ENCODE data around the gene SLC66A2.

Gene SLC66A2

DNA sequence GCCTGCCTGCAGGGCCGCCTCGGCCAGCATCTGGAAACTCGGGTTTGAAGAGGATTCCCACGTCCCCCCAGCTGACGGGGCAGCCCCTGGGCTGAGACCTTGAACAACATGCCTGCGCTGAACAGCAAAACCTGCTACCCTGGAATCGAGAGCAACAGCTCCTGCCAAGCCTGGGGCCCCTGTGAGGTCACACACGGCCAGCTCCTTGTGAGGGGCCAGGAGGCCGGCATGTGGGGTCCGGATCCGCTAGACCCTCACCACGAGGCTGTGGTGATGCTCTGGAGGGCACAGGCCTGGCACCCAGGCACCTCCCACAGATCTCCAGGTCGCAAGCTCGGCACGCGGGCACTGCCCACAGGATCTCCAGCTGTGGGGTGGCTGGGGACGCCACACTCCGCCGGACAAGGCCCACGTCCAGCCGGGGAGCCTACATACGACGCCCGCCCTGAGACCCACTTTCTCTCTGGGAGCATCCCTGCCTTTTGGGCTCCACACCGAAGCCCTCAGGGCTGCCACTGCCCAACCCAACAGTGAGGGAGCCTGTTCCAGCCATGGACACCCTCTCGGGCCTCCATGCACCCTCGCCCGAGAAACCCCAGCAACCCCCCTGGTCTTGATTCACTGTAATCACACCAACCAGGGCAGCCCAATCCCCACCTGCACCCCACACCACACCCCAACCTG, 34.1 kb downstream of the SLC66A2 start:
- DNase-seq, result no peak

DNA sequence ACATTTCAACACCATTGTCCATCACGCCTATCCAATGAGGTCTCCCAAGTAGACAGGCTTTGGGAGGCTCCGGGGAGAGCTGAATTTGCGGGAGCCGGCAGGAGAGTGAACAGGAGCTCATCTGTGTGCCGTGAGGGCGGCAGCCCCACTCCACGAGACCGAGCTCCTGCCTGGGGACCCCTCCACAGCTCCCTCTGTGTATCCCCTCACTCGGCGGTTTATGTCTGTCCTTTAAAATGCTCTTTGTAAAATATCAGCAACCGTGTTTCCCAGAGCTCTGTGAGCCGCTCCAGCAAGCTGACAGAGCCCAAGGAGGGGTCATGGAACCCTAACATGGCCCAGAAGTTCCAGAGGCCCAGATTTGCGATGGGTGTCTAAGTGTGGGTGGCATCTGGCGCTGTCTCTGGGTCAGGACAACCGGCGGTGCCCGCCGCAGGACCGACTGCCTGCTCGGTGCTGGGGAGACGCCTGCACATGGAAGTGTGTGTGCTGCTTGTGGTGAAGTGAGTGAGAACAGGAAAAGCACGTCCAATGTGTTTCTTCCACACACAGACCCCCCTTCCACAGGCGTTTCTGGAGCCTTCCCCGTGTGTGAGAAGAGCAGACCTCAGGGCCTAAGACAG, 34.8 kb downstream of the SLC66A2 start:
- DNase-seq, result no peak

DNA sequence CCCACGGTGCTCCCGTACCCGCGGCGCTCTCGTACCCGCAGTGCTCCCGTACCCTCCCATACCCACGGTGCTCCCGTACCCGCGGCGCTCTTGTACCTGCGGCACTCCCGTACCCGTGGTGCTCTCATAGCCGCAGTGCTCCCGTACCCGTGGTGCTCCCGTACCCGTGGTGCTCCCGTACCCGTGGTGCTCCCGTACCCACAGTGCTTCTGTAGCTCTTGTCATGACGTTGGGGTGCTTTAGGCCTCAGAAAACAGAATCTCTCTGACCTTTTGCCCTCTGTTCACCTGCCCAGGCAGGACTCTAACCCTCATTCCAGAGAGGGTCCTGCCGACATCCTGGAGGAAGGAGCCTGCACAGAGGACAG, 35.3 kb downstream of the SLC66A2 start:
- no peak for DNase-seq

DNA sequence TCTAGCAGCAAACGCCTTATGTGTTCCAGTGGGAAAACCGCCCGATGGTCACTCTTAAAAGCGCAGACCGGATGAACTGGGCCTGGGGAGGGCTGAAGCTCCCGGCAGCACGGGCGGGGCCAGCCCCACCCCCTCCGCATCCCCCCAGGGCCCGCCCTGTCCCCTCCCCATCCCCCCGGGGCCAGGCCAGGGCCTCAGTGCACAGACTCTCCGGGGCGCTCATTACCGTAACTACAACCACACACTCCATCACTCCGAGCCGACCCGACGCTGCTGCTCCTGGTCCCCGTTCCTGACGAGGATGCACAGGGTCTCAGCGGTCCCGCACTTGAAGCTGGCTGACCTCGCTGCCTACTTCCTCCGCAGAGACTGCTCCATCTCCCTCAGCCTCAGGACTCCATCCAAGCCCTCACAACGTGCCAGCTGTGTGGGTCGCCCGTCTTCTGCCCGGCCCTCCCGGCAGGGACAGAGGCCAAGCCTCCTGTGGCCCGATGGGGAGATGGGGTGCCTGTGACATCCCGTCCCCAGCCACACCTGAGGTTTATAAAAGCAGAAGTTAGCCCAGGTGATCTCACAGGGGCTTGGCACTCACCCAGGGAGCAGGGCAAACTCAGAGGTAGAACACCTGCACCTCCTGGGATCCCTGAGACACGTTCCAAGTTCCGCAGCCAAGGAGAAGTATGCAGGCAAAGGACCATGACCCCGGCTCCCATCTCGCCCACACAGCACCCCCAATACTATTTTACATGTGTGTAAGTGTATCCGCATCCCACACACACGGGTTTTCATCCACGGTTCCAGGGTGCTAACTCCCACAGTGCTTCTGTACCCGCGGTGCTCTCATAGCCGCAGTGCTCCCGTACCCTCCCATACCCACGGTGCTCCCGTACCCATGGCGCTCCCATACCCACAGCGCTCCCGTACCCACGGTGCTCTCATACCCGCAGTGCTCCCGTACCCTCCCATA, 36.0 kb downstream of the SLC66A2 start:
- no peak for DNase-seq

DNA sequence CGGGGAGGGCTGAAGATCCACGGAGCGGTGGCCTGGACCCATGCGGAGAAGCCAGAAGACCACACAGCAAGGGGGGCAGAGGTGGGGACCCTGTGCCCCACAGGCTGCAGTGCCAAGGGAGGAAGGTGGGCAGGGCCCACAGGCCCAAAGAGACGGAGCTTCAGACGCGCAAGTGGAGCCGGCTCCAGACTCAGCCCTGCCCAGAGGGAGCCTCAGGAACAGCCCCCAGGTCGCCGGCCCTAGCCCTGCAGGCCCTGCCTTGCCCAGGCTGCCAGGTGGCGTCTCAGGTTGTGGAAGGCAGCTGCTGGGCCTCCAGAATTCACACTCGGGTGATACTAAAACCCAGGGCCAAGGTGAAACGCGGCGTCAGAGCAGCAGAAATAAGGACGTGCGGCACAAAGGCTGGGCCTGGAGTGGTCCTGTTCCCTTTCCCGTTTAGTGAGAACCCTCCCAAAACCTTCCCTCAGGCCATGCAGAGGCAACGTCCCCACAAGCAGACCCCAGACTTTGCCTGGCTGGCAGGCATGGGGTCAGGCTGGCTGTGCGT, 36.8 kb downstream of the SLC66A2 start:
- no peak for DNase-seq

DNA sequence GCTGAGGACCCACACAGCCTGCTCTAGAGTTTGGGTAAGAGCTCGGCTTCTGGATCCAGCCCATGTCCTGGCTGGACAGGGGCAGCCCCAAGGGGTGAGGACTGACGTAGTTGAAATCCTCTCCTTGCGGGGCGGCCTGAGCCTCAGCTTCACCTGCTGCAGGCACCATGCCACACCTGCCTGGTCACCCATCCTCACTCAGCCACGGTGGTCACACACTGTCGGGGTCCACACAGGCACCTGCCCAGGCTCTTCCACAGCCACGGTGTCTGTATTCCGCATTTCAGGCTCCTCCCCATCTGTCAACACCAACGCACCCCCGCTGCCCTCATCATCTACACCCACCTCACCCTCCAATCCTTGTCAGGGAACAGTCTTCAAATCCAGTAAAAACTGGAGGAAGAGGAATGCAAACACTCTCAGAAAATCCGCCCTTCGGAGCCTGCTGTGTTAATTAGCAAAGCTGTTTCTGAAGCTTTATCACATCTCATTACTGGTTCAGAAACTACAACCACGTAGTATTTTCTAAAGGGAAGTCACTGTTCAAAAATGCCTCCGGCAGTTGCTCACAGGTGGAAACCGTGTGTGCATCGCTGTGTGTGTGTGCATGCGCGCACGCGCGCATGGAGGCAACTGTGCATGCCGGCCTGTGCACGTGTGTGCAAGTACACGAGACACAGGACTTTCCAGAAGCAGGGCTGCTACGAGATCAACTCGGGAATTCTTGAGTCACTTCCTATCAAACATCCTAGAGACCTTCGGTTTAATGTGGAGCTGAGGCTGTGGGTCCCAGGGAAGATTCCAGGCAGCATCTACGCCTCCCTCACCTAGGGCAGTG, 38.2 kb downstream of the SLC66A2 start:
- no peak for DNase-seq

DNA sequence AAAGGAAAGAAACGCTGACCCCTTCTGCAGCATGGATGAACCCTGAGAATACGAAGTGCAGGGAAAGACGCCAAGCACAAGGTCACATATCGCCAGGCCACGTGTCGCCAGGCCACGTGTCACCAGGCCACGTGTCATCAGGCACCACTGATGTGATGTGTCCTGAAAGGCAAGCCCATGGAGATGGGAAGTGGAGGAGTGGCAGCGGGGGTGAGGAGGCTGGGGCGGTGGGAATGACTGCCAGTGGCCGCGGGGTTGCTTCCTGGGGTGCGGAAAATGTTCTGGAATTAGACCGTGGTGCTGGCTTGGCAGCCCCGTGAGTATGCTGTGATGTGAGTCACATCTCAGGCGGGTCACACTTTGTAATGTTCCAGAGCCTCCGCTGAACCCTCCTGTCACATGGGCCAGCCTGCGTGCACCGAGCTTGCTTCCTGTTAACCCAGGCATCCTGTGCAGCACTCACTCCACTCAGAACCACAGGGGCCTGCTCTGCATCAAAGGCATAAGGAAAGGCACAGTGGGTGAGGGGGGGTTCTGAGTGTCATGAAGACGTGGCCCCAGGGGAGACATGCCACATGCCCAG, 39.0 kb downstream of the SLC66A2 start:
- DNase-seq, result no peak

DNA sequence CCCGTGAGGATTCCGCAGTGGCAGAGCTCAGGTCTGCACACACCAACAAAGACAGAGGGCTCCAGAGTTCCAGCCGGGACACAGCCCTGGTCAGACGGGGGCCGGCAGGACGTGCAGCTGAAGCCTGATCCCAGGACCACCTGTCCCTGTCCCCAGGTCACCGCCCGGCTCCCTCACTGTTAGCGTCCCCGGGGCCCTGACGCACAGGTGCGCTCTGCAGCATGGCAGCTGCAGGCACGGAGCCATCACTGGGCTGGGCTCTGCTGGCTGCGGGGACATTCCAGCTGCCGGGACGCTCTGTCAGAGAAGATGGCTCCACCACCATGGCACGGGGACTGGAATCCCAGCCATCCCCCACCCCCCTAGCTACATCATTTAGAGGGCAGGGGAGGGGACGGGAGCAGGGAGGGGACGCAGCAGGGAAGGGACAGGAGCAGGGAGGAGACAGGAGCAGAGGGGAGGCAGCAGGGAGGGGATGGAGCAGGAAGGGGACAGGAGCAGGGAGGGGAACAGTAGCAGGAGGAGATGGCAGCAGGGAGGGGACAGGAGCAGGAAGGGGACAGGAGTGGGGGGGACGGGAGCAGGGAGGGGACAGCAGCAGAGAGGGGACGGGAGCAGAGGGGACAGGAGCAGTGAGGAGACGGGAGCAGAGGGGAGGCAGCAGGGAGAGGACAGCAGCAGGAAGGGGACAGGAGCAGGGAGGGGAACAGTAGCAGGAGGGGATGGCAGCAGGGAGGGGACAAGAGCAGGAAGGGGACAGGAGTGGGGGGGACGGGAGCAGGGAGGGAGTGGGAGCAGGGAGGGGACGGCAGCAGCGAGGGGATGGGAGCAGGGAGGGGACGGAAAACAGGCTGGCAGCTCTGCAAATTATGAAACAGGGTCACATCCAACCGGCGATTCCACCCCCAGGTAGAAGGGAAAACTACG, 39.8 kb downstream of the SLC66A2 start:
- DNase-seq, result no peak

DNA sequence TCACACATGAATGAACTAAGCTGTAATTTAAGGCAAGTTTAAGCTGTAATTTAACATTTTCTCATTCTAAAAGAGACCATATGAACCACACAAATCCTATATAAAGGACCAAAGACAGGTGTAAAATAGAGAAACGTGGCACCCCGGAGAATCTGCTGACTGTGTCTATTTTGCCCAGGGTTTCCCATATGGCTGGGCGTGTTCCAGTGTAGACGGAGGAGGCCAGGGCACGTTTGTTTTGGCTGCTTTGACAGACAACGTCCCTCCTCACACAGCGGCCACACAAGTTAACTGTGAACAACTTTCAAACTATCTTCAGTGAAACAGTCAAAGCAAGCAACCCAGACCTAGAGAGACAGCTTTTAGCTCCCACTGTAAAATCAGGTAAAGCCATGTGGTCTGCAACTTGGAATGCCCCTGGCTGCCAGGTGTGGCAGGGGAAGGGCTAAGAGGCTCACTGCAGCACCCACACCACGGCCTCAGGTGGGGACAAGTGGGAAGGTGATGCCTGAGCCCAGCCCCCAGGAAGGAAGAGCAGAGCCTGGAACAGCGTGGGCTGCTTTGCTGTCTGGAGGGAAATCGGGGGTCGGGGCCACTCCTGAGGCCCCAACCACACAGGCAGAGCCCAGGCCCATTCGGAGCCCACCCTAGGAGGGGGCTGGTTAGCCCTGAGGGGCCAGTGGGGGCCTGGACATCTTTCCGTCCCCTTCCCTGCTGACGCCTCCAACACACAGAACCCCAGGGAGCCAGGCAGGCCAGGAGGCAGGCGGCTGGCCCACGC, 40.7 kb downstream of the SLC66A2 start:
- no peak for DNase-seq

DNA sequence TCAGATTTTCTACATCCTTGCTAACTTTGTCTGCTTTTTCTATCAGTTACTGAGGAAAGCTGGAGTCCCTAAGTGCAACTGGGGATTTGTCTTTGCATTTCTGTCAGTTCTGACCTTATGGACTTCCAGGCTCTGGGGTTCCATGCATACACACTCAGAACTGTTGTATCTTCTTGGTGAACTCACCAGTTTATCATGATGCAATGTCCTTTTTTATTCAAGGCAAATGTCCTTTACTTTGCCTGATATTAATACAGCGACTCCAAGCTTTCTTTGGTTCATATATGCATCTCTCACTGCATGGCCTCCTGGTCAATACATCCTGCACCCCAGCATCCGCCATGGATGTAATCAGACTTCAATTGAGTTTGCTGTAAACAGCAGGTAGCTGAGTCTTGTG, 44.7 kb downstream of the SLC66A2 start:
- DNase-seq, result no peak

DNA sequence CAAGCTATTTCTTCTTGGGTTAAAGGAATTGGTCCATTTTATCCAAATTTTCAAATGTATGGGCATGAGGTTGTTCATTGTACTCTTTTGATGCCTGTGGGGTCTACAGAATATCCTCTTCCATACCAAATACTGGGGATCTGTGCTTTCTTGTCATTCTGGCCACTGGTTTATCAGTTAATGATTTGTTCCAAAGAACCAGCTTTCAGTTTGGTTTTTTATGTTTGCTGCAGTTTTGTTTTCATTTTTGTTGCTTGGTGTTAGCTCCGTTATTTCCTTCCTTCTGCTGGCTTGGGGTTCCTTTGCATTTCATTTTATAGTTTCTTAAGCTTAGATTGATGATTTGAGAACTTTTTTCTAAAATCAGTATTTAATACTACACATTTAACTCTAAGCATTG, 45.5 kb downstream of the SLC66A2 start:
- no peak for DNase-seq

DNA sequence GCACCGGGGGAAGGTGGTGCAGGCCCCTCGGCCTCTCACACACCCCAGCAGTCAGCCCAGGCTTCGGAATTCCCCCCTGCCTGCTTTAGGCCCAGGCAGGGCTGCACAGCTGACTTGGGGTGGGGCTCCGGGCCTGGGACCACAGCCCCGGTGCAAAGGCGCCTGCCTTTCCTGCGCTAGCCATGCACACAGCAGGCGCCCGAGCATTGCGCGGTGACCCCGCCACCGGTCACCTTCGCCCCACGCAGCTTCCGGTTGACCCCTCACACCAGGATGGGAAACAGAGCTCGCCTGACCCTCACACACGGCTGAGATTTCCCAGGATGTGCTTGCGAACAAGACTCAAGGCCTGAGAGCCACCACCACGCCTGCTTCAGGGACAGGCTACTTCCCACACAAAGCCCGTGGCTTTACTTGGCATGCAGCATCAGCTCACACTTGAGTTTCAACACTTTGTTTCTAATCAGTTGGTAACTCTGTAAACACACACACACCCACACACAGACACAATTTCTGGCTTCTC, 46.0 kb downstream of the SLC66A2 start:
- no peak for DNase-seq

DNA sequence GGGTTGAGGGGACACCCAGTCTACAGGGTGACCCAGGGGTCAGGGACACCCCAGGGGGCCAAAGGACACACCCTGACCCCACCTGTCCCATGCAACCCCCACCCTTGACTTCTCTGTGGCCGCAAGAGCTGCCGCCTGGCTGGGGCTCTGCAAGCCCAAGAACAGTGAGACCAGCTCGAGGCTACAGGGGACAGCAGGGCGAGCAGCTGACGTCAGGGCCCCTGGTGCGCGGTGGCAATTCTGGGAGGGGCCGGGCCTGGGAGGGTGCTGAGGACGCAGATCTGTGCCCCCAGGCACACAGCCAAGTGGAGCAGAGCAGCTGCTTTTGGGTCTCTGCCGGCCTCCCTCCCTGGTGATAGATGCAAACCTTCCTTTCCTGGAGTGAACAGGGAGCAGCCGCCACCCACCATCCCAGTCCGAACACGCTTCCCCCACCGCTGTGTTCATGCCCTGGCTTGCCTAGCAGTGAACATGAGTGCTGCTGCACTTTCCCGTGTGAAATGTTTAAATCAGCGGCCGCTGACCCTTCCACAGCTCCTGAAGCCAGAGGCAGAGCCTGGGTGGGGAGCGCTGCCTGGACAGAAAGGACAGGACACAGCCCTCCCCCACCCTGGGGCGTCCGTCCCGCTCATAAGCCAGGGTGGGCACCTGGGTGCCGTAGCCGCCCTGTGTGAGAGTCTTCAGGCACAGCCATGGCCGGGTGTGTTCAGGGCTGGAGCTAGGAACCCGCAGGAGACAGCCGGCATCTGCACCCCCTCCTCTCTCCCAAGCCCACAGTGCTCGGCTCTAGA, 46.9 kb downstream of the SLC66A2 start:
- no peak for DNase-seq

DNA sequence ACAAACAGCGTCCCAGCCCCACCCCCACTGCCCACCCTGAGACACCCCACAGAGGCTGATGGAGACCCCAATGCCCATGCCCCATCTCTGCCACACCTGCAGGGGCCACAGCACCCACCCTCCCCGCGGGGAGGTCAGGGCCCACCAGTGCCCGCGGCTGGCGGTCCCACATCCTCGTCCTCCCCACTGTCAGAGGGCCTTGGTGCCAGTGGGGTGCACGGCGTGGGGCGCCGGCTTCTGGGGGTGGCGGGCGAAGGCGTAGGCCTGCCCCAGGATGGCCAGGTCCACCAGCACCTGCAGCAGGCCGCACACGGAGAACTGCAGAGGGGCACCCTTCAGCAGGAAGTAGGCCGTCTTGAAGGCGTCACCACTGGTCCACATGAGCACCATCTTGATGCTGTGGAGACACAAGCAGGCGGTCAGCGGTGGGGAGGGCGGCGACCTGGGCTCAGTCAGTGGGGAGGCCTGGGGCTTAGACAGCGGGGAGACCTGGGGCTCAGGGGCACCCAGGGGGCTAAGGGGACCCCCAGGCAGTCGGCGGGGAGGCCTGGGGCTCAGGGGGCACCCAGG, 47.6 kb downstream of the SLC66A2 start:
- no peak for DNase-seq

DNA sequence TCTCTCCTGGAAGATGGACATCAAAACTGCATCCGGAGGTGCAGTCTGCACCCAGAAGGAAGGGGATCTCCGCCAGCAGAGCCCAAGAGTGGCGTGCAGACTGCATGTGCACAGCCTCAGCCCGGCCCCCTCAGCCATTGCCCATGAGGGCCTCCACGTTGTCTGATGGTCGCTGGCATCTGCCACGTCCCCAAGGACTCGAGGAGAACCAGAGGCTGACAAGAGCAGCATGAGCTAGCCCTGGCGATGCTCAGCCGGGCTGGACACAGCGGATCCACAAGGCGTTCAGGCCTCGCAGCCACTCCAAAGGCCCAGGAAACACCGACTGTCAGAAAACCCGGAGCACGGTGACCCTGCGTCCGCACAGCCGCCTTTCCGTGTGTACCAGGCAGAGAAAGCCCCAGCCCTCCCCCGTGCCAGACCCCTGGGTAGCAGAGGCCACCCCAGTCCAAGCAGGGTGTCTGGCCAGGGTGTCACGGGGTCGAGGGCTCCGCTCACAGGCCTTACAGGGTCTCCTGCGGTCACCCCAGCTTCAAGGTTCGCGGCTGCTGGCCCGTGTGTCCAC, 48.3 kb downstream of the SLC66A2 start:
- no peak for DNase-seq

DNA sequence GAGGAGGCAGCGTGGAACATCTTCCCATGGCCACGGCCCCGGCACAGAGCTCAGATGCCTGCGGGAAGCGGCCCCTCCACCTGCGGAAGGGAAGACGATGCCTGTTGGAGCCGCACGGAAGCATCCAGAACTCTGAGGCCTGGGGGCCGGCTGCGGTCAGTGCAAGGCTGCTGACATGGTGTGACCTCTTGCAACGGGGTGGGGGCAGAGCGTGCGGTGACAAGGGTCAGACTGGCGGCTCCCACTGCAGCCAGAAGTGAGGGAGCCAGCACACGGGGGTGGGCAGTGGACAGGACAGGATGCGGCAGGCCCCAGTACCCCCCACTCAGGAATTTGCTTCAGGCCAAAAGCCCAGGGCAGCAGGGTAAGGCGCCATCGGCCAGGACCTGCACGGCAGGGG, 48.8 kb downstream of the SLC66A2 start:
- DNase-seq, result no peak

DNA sequence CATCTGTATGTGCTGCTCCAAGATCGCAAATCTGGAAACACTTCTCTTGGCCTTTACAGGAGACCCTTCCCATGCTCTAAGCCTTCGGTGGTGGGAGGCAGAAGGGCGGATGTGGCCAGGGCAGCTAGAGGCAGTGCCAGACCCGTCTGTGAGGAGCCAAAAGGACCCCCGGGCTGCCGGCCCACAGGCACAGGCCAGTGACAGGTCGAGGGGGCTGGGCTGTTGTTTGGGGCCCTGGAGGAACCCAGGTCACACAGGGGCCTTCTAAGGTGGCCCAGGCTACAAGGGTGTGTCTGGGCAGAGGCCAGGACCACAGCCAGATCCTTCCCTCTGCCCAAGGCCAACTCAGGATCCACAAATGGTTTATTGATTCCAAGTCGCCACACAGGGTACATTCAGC, 49.4 kb downstream of the SLC66A2 start:
- no peak for DNase-seq

DNA sequence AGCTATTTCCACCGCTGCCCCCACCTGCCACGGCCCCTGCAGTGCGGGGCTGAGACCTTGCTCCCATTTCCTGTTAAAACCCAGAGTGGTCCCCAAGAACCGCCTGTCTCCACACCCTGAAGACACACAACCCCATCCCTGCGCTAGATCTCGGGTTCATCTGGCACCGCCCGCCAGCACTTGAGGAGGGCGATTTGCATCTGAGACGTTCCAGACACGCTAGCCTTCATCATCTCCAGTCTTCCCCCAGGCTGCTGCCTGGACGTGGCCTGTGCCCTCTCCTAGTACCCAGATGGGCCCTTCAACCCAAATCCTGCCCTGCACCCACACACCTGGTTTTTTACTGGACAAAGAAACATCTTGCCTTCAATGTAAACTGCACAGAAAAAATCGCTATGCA, 49.8 kb downstream of the SLC66A2 start:
- no peak for DNase-seq
